GM20431 (cell line): ENCODE results near the gene HIRA.
"Not testable (repeated sequence)": the region's sequence is repeated elsewhere in the genome, so short reads cannot be mapped to it uniquely, and the experiment has no call there.

Experiments
- in situ Hi-C: fragments of 300-500 bp; cut with MseI, MboI; formaldehyde crosslinking; loops from one replicate; pipeline ENCODE4 v1.15.0; 2020; ENCODE audit warnings: low sequenced_read_pairs; ENCODE audit not compliant: unreplicated experiment

The HIRA gene

GRCh38 chr22:19394274-19395050 is 37.1 kb downstream of the HIRA start:
- in situ Hi-C loops, result no loop called here

DNA sequence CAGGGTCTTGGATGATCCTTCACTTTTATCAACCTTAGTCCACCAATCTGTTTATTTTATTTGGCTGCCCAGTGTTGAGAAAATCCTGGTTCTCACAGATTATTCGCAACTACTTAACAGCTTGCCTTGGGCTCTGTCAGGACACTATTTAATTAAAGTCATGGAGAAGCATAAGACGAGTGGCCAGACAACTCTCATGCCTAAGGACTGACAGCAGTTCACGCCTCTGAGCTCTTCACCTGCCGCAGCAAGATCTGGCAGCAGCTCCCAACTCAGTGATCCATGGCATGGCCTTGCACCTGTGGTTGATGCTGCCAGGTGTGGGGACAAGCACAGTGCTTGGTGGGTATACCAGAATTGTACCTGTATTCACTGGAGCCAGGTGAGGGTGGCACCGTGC is 37.8 kb downstream of the HIRA start:
- in situ Hi-C loops, result no loop called here

DNA sequence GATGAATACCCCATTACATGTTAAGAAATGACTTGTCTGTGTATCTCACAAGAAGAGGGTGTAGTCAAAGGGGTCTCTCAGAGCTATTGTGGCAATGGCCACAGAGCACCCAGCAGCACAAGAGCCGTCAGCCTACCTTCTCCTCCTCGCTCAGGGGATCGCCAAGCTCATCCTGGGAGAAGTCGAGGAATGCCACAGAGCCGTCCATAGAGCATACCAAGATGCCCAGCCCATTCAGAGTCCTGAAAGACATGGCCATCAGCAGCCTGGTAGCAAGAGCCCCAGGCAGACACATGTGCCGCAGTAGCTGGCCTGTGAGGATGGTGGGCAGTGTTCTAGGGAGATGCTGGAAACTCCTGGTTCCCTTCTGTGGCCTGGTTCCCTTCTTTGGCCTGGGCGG is 44.0 kb downstream of the HIRA start:
- in situ Hi-C loops, result no loop called here

DNA sequence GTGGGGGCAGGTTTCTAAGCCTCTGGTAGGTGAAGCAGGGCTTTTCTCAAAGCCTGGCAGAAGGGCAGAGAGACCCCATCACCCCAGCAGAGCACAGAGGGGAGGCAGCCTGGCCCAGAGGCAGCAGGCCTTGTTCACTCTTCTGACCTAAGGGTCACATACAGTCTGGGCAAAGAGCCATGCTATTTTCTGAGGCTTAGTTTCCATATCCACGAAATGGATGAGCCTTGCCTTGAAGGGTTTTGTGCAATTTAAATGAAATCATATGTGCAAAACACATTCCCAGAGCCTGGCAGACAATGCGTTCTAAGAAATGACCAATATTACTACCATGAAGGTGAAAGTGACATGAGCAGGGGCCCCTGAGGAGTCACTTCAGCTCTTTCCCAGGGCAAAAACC is 44.5 kb downstream of the HIRA start:
- in situ Hi-C loops, result no loop called here

DNA sequence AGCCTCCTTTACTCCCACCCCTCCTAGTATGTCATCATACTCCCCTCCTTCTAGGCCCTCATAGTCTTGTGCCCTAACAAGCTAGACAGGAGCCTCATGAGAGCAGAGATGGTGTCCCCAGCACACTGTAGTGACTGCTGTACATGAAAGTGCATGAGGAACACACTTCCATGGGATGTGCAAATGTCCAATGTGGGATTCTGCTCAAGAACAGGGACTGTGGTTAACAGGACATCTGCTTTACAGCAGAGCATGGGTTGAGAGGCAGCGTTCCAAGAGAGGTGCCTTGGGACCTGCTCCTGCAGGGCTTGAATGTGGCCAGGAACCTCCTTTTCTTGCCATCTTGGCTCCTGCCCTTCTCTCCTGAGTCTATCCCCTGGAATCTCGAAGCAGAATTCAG is 45.3 kb downstream of the HIRA start:
- in situ Hi-C loops, result no loop called here

DNA sequence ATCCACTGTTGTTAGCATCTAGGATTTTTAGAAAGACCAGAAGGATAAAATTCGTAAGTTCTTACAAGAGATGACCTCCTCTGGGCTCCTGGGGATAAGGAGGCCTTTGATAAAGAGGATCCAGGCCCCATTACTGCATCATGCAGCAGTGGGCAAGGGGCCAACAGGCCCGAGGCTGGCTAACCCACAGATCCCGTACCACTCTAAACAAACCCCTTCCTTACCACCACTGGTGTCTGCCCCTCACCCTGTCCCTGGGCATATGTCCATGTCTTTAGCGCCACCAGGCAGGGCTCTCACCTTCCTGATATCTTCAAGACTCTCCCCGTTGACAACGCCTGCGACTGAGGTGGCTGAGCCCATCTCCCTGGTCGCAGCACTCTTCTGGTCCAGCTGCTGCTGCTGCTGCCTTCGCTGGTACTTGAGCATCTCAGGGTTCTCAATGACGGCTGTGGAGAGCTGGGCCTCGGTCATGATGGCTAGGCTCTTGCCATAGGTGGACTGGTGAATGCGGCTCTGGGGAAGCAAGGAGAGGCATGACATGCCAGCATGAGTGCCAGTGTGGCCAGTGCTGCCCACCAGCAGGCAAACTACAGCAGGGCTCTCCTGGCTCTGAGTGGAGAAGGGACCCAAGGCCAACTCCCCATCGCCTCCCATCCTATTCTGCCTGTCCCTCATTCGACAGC is 46.2 kb downstream of the HIRA start:
- in situ Hi-C loops, result no loop called here

DNA sequence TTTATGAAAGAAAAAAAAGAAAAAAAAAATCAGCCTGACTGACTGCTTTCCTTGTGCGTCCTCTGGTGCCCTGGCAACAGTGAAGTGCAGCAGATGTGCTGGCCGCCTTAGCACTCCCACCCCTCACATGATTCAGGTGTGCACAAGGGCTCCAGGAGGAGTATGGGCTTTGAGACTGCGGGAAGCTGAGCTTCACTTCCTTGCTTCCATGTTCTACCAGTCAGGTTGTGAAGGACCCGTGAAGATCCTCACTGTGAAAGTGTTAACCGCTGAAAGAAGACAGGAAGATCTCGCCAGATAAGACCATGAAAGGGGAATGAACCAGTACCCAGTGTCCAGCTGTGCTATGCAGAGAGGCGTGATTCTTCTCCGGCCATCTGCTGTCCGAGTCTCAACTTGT is 48.2 kb downstream of the HIRA start:
- in situ Hi-C loops, result no loop called here

DNA sequence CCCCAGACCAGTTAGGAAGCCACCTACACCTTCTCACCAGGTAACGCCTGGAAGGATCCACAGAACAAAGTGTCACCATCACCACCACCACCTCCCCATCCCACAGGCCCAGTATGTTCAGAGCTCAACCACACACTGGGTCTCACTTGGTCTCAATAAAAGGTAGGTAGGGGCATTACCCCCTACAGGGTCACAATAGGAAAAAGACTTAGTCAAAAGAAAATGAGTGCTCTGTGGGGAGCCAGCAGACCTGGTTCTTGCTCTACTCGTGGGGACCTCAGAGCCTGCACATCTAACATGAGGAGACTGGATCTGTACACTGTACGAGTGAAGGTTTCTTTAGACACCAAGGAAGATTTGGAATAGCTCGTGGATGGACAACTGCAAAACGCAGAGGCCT is 49.3 kb downstream of the HIRA start:
- in situ Hi-C loops, result no loop called here

- in situ Hi-C loops, result no loop called here
Measured at GRCh38 chr22:19378344-19378674, 53.2 kb downstream of the HIRA start.

DNA sequence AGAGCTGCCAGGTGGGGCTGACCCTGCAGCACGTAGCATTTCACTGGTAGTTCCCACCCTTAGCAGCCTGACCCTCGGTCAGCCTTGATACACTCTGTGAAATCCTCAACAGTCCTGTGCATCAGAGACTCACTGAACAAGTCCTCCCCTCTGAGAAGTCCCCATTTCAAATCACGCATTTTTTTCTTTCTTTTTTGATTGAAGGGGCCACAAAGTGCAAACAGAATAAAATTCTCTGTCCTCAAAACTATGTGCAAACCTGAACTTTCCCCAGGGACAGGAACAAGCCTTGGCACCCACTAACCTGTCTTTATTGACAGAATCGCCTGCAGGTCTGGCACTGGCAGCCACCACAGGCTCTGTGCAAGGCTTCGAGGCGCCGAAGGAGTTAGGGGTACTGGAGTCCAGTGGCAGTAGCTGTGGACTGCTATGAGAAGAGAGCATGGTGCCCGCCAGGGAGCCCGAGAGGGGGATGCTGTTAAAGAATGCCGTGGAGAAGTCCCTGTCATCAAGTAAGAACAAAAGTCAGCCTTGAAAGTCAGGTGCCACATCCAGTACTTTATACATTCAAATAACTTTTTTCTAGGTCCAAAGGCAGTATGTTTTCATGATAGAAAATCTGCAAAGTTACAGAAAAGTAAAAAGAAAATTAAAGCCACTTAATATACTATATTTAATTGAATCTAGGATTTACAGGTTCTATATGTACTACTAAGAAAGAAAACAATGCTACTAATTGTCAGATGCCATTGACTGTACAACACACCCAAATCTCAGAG is 53.8 kb downstream of the HIRA start:
- in situ Hi-C loops, result no loop called here

DNA sequence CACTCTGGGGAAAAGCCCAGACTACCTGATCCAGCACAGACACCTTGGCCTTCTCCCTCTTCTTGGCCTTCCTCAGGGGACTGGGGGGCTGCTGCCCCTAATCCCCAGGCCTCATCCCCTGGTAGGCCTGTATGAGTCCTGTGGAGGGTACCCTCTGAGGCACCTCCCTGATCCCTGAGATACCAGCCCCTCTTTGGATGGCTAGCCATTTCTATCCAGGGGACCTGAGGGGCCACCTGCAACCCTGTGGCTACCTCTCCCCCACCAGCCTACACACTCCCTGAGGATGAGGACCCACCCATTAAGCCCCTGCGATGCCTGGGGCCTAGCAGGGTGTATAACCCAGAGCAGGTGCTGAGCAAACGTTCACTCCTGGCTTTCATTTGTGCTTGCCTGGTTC is 54.6 kb downstream of the HIRA start:
- in situ Hi-C loops, result no loop called here

GRCh38 chr22:19376247-19376646 is 55.3 kb downstream of the HIRA start:
- in situ Hi-C loops, result no loop called here

- in situ Hi-C loops, result no loop called here
Measured at GRCh38 chr22:19375435-19375834, 56.1 kb downstream of the HIRA start.

DNA sequence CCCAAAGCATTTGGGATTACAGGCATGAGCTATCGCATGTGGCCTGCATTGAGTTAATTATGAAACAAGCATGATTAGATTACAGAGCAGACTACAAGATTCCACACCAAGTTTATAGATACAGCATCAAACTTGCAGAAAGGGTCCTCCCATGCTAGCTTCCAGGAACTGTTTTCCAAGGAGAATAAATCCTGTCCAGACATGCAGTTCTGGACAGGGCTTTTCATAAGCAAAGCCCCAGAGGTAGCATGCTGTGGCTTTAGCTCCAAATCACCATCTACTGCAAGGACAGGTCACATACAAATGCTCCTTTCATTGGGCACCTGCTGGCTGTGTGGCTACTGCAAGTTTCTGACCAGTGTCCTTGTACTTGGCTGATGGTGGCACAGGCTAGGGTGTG is 57.1 kb downstream of the HIRA start:
- in situ Hi-C loops, result no loop called here

DNA sequence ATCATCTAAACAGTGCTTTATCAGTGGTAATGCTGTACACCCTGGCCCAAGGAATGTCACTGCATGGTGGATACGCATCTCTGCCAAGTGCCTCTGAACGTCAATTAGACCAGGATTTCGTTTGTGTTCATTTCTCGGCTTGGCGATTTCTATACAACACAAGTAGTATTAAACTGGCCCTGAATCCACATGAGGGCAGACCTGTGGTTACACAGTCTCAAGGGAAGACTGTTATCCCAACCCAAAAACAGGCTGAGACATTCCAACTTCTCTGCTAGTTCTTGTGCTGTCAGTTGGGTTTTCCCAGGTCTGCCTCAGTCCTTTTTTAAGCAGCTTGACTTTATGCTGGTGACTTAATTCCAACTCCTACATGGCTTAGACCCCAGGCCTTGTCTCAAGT is 58.1 kb downstream of the HIRA start:
- in situ Hi-C loops, result no loop called here

DNA sequence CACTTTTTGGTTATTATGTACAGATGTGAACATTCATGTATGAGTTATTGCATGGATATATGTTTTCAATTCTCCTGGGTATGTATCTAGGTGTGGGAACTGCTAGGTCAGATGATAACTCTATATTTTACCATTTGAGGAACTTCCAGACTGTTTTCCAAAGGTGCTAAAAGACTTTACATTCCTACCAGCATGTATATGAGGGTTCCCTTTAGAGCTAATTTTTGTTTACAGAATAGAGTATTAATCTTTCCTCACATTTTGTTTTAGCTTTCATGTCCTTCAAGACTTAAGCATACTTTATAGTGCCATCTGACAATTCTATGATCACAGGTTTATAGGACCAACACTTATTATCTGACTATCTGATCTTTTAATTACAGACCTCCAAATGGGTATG is 59.6 kb downstream of the HIRA start:
- in situ Hi-C loops, result no loop called here

DNA sequence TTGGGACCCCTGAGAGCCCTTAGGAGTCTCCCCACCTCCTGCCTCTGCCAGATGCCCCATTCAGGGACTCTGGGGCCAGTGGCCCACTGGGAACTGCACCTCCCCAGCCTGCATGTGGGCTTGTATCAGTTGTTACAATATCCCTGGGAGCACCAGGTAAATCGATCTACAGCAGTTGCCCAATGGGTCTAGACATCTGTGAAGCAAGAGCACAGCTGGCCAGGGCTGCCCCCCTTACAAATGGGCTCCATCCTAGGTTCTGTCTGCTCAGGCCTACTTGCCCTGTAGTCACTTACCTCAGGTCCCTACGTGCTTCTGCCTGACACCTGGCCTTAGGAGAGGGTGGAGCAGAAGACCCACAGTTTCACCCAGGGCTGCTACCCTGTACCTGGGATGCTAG is 62.7 kb downstream of the HIRA start:
- in situ Hi-C loops, result no loop called here

GRCh38 chr22:19367763-19368367 is 63.7 kb downstream of the HIRA start:
- in situ Hi-C loops, result no loop called here

- in situ Hi-C loops, result not testable (repeated sequence)
Measured at GRCh38 chr22:19363541-19363940, 68.0 kb downstream of the HIRA start.

- in situ Hi-C loops, result no loop called here
Measured at GRCh38 chr22:19361501-19362103, 69.9 kb downstream of the HIRA start.
